ENCODE data around the gene GLTP.
A peak's percentile ranks its signal among the peaks of the same experiment; 100 is the strongest.

GLTP gene

GRCh38 chr12:109842021-109842420, 38.3 kb downstream of the GLTP start:
- DNase-seq (ENCODE audit: low spot score), result no peak

GRCh38 chr12:109841356-109841755, 39.0 kb downstream of the GLTP start:
- DNase-seq (ENCODE audit: low spot score), result no peak

GRCh38 chr12:109840305-109841074, 39.9 kb downstream of the GLTP start:
- DNase-seq (ENCODE audit: low spot score), result no peak

GRCh38 chr12:109839444-109839843, 40.9 kb downstream of the GLTP start:
- no peak for DNase-seq (ENCODE audit: low spot score)

GRCh38 chr12:109836916-109837315, 43.4 kb downstream of the GLTP start:
- DNase-seq (ENCODE audit: low spot score), result no peak

- no peak for DNase-seq (ENCODE audit: low spot score)
These were observed 44.5 kb downstream of the GLTP start for GRCh38 chr12:109835827-109836226.

GRCh38 chr12:109833307-109834189, 46.8 kb downstream of the GLTP start, which contains the start of gene TRPV4:
Gene TRPV4, minus strand, starts transcription at chr12:109833398. Its CDS starts 18,602 bp downstream, at chr12:109814796.
- DNase-seq (ENCODE audit: low spot score), result peak; percentile 83

- DNase-seq (ENCODE audit: low spot score), result no peak
These were observed 47.6 kb downstream of the GLTP start for GRCh38 chr12:109832541-109833306.

GRCh38 chr12:109831929-109832328, 48.4 kb downstream of the GLTP start:
- DNase-seq (ENCODE audit: low spot score), result no peak

- DNase-seq (ENCODE audit: low spot score), result no peak
These were observed 49.0 kb downstream of the GLTP start for GRCh38 chr12:109831365-109831764.

- DNase-seq (ENCODE audit: low spot score), result no peak
These were observed 49.6 kb downstream of the GLTP start for GRCh38 chr12:109830718-109831117.

GRCh38 chr12:109830267-109830666, 50.1 kb downstream of the GLTP start:
- no peak for DNase-seq (ENCODE audit: low spot score)

GRCh38 chr12:109829667-109830066, 50.7 kb downstream of the GLTP start:
- DNase-seq (ENCODE audit: low spot score), result no peak

- DNase-seq (ENCODE audit: low spot score), result no peak
These were observed 51.4 kb downstream of the GLTP start for GRCh38 chr12:109828754-109829511.

GRCh38 chr12:109827566-109828550, 52.5 kb downstream of the GLTP start:
- no peak for DNase-seq (ENCODE audit: low spot score)

- no peak for DNase-seq (ENCODE audit: low spot score)
These were observed 53.3 kb downstream of the GLTP start for GRCh38 chr12:109827080-109827479.

- DNase-seq (ENCODE audit: low spot score), result no peak
These were observed 55.6 kb downstream of the GLTP start for GRCh38 chr12:109824731-109825130.

GRCh38 chr12:109822951-109823411, 57.4 kb downstream of the GLTP start:
- no peak for DNase-seq (ENCODE audit: low spot score)

GRCh38 chr12:109822416-109822815, 57.9 kb downstream of the GLTP start:
- DNase-seq (ENCODE audit: low spot score), result no peak

- no peak for DNase-seq (ENCODE audit: low spot score)
These were observed 58.4 kb downstream of the GLTP start for GRCh38 chr12:109821968-109822367.
